Body of pancreas (tissue), 4 donors: ENCODE measurements around the gene CRB1. TPM values are rescaled to one million over a fixed set of nuclear protein-coding genes. Genes with fewer than 3 reads are reported as not detected.
A peak's percentile ranks its signal among the peaks of the same experiment; 100 is the strongest.

Experiments
- ATAC-seq: fragments of 150-250 bp; one replicate; pipeline ENCODE4 v1.9.1; 2016
- DNase-seq, 4 donors: peaks; one replicate each; pipeline ENCODE4 v3.0.0-alpha.2; 2019
- H3K27ac ChIP-seq, 4 donors: fragments of 200-600 bp; sonication (generic); 1 replicate in 3 of 4; 2 replicates in 1 of 4; pipeline versions ENCODE4 v1.5.1 to v1.6.1; 2016 to 2019; ENCODE audit warnings: mild to moderate bottlenecking in 1 of 4, mixed read lengths in 1 of 4, moderate library complexity in 1 of 4
- H3K27me3 ChIP-seq, 2 donors: fragments of 200-600 bp; sonication (generic); one replicate each; pipeline ENCODE4 v1.6.0; 2016; ENCODE audit warnings: mild to moderate bottlenecking in 1 of 2
- H3K36me3 ChIP-seq, 2 donors: fragments of 200-600 bp; sonication (generic); replicated peaks in 1 of 2; 2 replicates each; pipeline ENCODE4 v1.5.1; 2016; ENCODE audit warnings: low read depth in 2 of 2; ENCODE audit not compliant: insufficient read depth in 1 of 2
- H3K4me1 ChIP-seq: fragments of 200-600 bp; sonication (generic); one replicate; pipeline ENCODE4 v1.6.0; 2016
- H3K4me3 ChIP-seq, 2 donors: fragments of 200-600 bp; sonication (generic); 1 replicate in 1 of 2; 2 replicates in 1 of 2; pipeline ENCODE4 v1.5.1; 2016 to 2019
- H3K9me3 ChIP-seq, 3 donors: fragments of 200-600 bp; sonication (generic); 1 replicate in 2 of 3; 2 replicates in 1 of 3; pipeline ENCODE4 v1.5.1; 2016
- CTCF ChIP-seq, 7 experiments: fragments of 450-650 bp in 4 of 7; fragments of 200-600 bp in 3 of 7; sonication (generic) in 3 of 7; IDR thresholded peaks; one replicate each; pipeline ENCODE4 v1.5.1; 2016 to 2019; ENCODE audit warnings: antibody characterized with exemption in 7 of 7
- POLR2A ChIP-seq, 3 donors: fragments of 450-650 bp; IDR thresholded peaks; one replicate each; pipeline ENCODE4 v1.6.1; 2016; ENCODE audit warnings: antibody characterized with exemption in 3 of 3, mild to moderate bottlenecking in 2 of 3
- WGBS, 2 donors: methylation state at CpG; one replicate each; pipeline ENCODE4 v1.1.5; 2017; 5-methylcytosine and 5-hydroxymethylcytosine counted together
- intact Hi-C: fragments of 100-400 bp; cut with DNase I; formaldehyde crosslinking; loops from one replicate; pipeline ENCODE4 v1.15.1; 2023
- total RNA-seq, 2 donors: library from RNA; depleted of rRNA; stranded (reverse); fragments of >200 nt; gene quantifications; one replicate each; pipeline ENCODE4 v1.1.0, GENCODE V29; 2016

The CRB1 gene
- 10 to 100 TPM in 1 of 2 donors, under 1 TPM in 1; 0.26 to 10.2 TPM for total RNA-seq

- DNase-seq (no peak), ATAC-seq (no peak)
- Histone ChIP-seq H3K9me3 (no peaks in the 10 kb centered on the region), H3K4me1 (no peaks in the 10 kb centered on the region), H3K36me3 (no peaks in the 10 kb centered on the region), H3K27ac (no peak within 1 kb of the TSS), H3K4me3 (no peak within 1 kb of the TSS), H3K27me3 (no peaks in the 10 kb centered on the region)
- TF ChIP-seq POLR2A (IDR thresholded peaks at IDR 0.05) (no peak), CTCF (IDR thresholded peaks at IDR 0.05) (no peak)
- intact Hi-C loops, result no loop called here
- 58 to 66% methylated on average over 4 of the region's 4 CpGs for WGBS, 2 donors
Observed at GRCh38 chr1:197268012-197268411, at the start of gene CRB1. TSS of gene CRB1 (plus strand) at chr1:197268252. CDS start at chr1:197268413, 161 bp downstream.

DNA sequence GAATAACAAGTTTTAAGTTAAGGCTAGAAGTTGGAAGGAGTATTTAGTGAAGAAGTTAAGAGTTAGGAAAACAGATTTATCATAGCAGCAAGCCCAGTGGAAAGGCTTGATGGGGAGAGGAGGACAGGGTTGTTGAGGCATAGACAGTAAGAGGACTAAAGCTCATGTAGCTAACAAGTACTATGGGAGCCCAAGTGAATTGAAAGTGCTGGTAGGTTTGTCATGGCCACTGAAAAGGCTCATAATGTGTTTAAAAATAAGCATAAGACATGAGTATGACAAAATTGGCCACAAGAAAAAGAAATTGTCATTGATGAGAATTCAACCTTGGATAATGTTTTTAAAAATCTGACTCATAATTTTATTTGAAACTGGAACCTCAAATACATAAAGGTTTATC lies 49.2 kb upstream of the CRB1 start:
- Histone ChIP-seq H3K27ac (no peak overlapping the region), H3K4me3 (no peak overlapping the region), H3K4me1 (no peaks in the 10 kb centered on the region), H3K9me3 (no peaks in the 10 kb centered on the region), H3K36me3 (no peaks in the 10 kb centered on the region), H3K27me3 (no peaks in the 10 kb centered on the region)
- ATAC-seq (no peak), DNase-seq (no peak)
- intact Hi-C loops, result no loop called here
- TF ChIP-seq CTCF (IDR thresholded peaks at IDR 0.05) (no peak), POLR2A (IDR thresholded peaks at IDR 0.05) (no peak)

DNA sequence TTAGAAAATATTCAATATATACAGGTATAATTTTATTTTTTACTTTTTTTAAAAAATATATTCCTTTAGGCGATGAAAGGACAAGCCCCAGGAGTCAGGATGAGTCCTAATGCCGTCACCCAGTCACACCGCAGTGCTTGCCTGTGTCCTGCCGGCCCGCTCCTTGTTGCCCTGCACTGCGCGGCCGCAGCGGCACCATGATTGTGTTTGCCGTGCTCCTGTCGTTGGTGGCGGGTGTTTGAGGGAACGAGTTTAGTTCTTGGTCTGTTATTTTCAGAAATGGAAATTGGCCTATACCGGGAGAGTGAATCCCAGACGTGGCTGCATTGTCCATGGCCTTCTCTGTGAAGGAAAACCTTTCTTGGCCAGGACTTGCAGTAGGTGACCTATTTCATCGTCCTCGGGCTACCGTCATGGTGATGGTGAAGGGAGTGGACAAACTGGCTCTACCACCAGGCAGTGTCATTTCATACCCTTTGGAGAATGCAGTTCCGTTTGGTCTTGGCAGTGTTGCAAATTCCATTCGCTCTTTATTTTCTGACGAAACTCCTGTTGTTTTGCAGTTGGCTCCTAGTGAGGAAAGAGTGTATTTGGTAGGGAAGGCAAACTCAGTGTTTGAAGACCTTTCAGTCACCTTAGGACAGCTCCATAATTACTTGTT lies 45.9 kb upstream of the CRB1 start:
- H3K4me3 ChIP-seq, result no peak overlapping the region
- no peaks in the 10 kb centered on the region for H3K9me3 ChIP-seq
- peak; percentile 17 to 45 (median 30) for DNase-seq
- no peak overlapping the region for H3K27ac ChIP-seq
- H3K4me1 ChIP-seq, result no peaks in the 10 kb centered on the region
- intact Hi-C loops, result no loop called here
- H3K27me3 ChIP-seq, result no peaks in the 10 kb centered on the region
- no peak for TF ChIP-seq CTCF (IDR thresholded peaks at IDR 0.05)
- no peak for TF ChIP-seq POLR2A (IDR thresholded peaks at IDR 0.05)
- ATAC-seq, result peak; percentile 47
- 71% methylated on average over 21 of the region's 21 CpGs for WGBS, 2 donors
- H3K36me3 ChIP-seq, result no peaks in the 10 kb centered on the region

DNA sequence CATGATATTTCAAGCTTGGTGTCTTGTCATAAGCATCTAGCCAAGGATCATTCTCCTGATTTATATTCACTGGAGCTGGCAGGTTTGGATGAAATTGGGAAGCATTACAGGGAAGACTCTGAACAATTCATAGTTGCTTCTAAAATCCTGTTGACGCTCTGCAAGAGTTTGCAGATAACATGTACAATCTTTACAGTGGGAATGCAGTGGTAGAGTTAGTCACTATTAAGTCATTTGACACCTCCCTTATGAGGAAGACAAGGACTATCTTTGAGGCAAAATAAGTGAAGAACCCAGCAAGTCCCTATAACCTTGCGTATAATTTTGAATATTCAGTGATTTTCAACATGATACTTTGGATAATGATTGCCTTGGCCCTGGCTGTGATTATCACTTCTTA lies 45.3 kb upstream of the CRB1 start:
- H3K4me3 ChIP-seq, result no peak overlapping the region
- H3K36me3 ChIP-seq, result no peaks in the 10 kb centered on the region
- ATAC-seq (no peak), DNase-seq (no peak)
- TF ChIP-seq POLR2A (IDR thresholded peaks at IDR 0.05) (no peak), CTCF (IDR thresholded peaks at IDR 0.05) (no peak)
- WGBS, 2 donors, result 80 to 89% methylated on average over 2 of the region's 2 CpGs
- no peaks in the 10 kb centered on the region for H3K9me3 ChIP-seq
- no peaks in the 10 kb centered on the region for H3K4me1 ChIP-seq
- intact Hi-C loops, result no loop called here
- H3K27me3 ChIP-seq, result no peaks in the 10 kb centered on the region
- H3K27ac ChIP-seq, result no peak overlapping the region

- no peak overlapping the region for H3K27ac ChIP-seq
- no peaks in the 10 kb centered on the region for H3K9me3 ChIP-seq
- no peaks in the 10 kb centered on the region for H3K27me3 ChIP-seq
- H3K4me3 ChIP-seq, result no peak overlapping the region
- intact Hi-C loops, result no loop called here
- no peak for DNase-seq
- no peaks in the 10 kb centered on the region for H3K36me3 ChIP-seq
- H3K4me1 ChIP-seq, result no peaks in the 10 kb centered on the region
- TF ChIP-seq POLR2A (IDR thresholded peaks at IDR 0.05), result no peak
- TF ChIP-seq CTCF (IDR thresholded peaks at IDR 0.05), result peak in 6 of 7 experiments; percentile 6 to 44 (median 31)
- ATAC-seq, result no peak
- WGBS, 2 donors, result 49 to 59% methylated on average over 1 of the region's 1 CpG
Observed at GRCh38 chr1:197224160-197224559, 43.9 kb upstream of the CRB1 start.
